DND-41 (cell line): ENCODE data around the gene MSL3B.

ENCODE experiments used
- CTCF ChIP-seq: IDR thresholded peaks from 2 replicates; pipeline ENCODE4 v1.5.1; 2012; ENCODE audit warnings: borderline replicate concordance, low read length, moderate library complexity, mild to moderate bottlenecking; ENCODE audit not compliant: poor library complexity, severe bottlenecking; ENCODE audit errors: extremely low read depth
- EZH2 ChIP-seq: IDR thresholded peaks from 3 replicates; pipeline ENCODE4 v1.6.1; 2012; ENCODE audit warnings: borderline replicate concordance, low read depth, mild to moderate bottlenecking, moderate library complexity, low read length, inconsistent platforms; ENCODE audit not compliant: severe bottlenecking

GRCh38 chr2:233855345-233855744 lies 12.8 kb downstream of the MSL3B start:
- no peak for TF ChIP-seq CTCF
- no peak for TF ChIP-seq EZH2
